Measurements from ENCODE around the gene ATG9B. TPM values are rescaled to one million over a fixed set of nuclear protein-coding genes. Genes with fewer than 3 reads are reported as not detected.

ATG9B gene
- total and polyA plus RNA-seq, 2 donors from 2014 or later: 0.19 TPM

DNA sequence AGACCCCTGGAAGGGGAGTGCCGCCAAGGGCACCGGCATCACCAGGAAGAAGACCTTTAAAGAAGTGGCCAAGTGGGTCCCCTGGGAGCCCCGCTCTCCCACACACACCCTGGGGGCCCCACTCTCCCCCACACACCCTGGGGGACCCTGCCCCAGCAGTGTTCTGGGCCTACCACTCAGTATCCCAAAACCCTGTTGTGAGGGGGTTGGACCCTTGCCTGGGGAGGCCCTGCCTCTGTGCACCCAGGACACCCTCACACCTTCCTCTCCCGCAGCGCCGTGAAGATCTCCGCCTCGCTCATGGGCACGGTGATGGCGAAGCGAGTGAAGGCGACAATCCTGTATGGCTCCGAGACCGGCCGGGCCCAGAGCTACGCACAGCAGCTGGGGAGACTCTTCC lies 22.7 kb downstream of the ATG9B start:
- H3K27me3 ChIP-seq (ENCODE audit: control insufficient read depth, insufficient read depth, low read length): no peaks in the 10 kb centered on the region
- TF ChIP-seq, protein P1, sequence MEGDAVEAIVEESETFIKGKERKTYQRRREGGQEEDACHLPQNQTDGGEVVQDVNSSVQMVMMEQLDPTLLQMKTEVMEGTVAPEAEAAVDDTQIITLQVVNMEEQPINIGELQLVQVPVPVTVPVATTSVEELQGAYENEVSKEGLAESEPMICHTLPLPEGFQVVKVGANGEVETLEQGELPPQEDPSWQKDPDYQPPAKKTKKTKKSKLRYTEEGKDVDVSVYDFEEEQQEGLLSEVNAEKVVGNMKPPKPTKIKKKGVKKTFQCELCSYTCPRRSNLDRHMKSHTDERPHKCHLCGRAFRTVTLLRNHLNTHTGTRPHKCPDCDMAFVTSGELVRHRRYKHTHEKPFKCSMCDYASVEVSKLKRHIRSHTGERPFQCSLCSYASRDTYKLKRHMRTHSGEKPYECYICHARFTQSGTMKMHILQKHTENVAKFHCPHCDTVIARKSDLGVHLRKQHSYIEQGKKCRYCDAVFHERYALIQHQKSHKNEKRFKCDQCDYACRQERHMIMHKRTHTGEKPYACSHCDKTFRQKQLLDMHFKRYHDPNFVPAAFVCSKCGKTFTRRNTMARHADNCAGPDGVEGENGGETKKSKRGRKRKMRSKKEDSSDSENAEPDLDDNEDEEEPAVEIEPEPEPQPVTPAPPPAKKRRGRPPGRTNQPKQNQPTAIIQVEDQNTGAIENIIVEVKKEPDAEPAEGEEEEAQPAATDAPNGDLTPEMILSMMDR (IDR thresholded peaks at IDR 0.05; ENCODE audit: borderline replicate concordance, extremely low read depth, insufficient read depth): no peak
- H3K4me3 ChIP-seq (ENCODE audit: low read length in 3 of 3): no peak overlapping the region
- no peaks in the 10 kb centered on the region for H3K9me3 ChIP-seq (ENCODE audit: control insufficient read depth in 2 of 3, insufficient read depth in 1 of 3, low read length in 3 of 3)
- intact Hi-C loops (cut with DNase I): no loop called here
- H3K9ac ChIP-seq (ENCODE audit: low read length in 3 of 3): no peak overlapping the region
- no peak overlapping the region for H3K27ac ChIP-seq (ENCODE audit: low read depth in 2 of 2, low read length in 2 of 2)
- no peaks in the 10 kb centered on the region for H3K36me3 ChIP-seq (ENCODE audit: control insufficient read depth in 2 of 3, insufficient read depth in 3 of 3, low read length in 3 of 3)
- peak in 1 of 5 donors; percentile 57 for DNase-seq
- FAIRE-seq: no peak
- H3K4me1 ChIP-seq (ENCODE audit: control insufficient read depth in 2 of 3, insufficient read depth in 2 of 3, low read depth in 1 of 3, low read length in 3 of 3): no peaks in the 10 kb centered on the region

DNA sequence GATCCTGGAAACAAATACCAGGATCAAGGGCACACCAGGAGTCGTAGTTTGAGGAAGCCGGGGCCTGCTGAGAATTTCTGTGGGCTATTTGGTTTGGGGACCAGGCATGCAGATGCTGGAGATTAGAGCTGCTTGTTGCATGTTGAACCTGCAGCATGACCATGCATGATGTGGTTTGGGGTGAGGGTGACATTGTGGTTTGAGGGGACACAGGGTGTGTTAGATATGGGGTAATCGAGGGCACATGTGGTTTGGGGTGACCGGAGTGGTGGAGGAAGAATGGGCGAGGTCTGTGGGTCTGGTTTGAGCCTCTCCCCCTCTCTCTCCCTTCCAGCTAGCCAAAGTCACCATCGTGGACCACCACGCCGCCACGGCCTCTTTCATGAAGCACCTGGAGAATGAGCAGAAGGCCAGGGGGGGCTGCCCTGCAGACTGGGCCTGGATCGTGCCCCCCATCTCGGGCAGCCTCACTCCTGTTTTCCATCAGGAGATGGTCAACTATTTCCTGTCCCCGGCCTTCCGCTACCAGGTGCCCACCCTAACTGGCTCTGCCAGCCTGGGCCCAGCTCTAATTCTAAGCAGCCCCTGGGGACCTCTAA lies 23.3 kb downstream of the ATG9B start:
- FAIRE-seq (no peak), DNase-seq (peak in 1 of 5 donors; percentile 58)
- TF ChIP-seq, protein P1 (IDR thresholded peaks at IDR 0.05; ENCODE audit: borderline replicate concordance, extremely low read depth, insufficient read depth): no peak
- H3K4me3 ChIP-seq (ENCODE audit: low read length in 3 of 3): no peak overlapping the region
- intact Hi-C loops (cut with DNase I): no loop called here
- no peaks in the 10 kb centered on the region for H3K4me1 ChIP-seq (ENCODE audit: control insufficient read depth in 2 of 3, insufficient read depth in 2 of 3, low read depth in 1 of 3, low read length in 3 of 3)
- H3K27me3 ChIP-seq (ENCODE audit: control insufficient read depth, insufficient read depth, low read length): no peaks in the 10 kb centered on the region
- H3K9ac ChIP-seq (ENCODE audit: low read length in 3 of 3): no peak overlapping the region
- H3K27ac ChIP-seq (ENCODE audit: low read depth in 2 of 2, low read length in 2 of 2): no peak overlapping the region
- no peaks in the 10 kb centered on the region for H3K36me3 ChIP-seq (ENCODE audit: control insufficient read depth in 2 of 3, insufficient read depth in 3 of 3, low read length in 3 of 3)
- no peaks in the 10 kb centered on the region for H3K9me3 ChIP-seq (ENCODE audit: control insufficient read depth in 2 of 3, insufficient read depth in 1 of 3, low read length in 3 of 3)

DNA sequence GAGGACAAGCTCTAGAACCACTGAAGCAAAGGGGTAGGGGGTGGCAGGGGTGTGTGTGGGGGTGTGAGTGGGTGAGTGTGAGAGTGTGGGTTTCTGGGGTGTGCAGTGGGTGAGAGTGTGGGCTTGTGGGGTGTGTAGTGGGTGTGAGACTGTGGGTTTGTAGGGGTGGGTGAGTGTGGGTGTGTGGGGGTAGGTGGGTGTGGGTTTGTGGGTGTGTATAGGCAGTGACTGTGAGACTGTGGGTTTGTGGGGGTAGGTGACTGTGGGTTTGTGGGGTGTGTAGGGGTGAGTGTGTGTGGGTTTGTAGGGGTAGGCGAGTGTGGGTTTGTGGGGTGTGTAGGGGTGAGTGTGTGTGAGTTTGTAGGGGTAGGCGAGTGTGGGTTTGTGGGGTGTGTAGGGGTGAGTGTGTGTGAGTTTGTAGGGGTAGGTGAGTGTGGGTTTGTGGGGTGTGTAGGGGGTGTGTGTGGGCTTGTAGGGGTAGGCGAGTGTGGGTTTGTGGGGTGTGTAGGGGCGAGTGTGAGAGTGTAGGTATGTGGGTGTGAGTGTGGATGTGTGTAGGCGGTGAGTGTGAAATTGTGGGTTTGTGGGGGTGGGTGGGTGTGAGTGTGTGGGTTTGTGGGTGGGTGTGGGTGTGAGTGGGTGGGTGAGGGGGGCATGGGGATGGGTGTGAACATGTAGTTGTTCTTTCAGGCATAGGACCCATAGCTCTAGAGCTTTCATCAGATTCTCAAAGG lies 24.6 kb downstream of the ATG9B start:
- FAIRE-seq (no peak), DNase-seq (no peak)
- Histone ChIP-seq H3K4me1 (ENCODE audit: control insufficient read depth in 2 of 3, insufficient read depth in 2 of 3, low read depth in 1 of 3, low read length in 3 of 3) (no peaks in the 10 kb centered on the region), H3K36me3 (ENCODE audit: control insufficient read depth in 2 of 3, insufficient read depth in 3 of 3, low read length in 3 of 3) (no peaks in the 10 kb centered on the region), H3K27ac (ENCODE audit: low read depth in 2 of 2, low read length in 2 of 2) (no peak overlapping the region), H3K9me3 (ENCODE audit: control insufficient read depth in 2 of 3, insufficient read depth in 1 of 3, low read length in 3 of 3) (no peaks in the 10 kb centered on the region), H3K4me3 (ENCODE audit: low read length in 3 of 3) (no peak overlapping the region), H3K9ac (ENCODE audit: low read length in 3 of 3) (no peak overlapping the region), H3K27me3 (ENCODE audit: control insufficient read depth, insufficient read depth, low read length) (no peaks in the 10 kb centered on the region)
- intact Hi-C loops (cut with DNase I): no loop called here
- TF ChIP-seq, protein P1 (IDR thresholded peaks at IDR 0.05; ENCODE audit: borderline replicate concordance, extremely low read depth, insufficient read depth): no peak
